Erythroblast (primary cell): ENCODE data around the gene FNBP1L.

Source experiments
- GATA1 ChIP-seq: IDR thresholded peaks from 2 replicates; pipeline ENCODE4 v1.6.1; 2011; ENCODE audit warnings: low read depth, mild to moderate bottlenecking, control low read depth, low read length, moderate library complexity
- POLR2A ChIP-seq: IDR thresholded peaks from 2 replicates; pipeline ENCODE4 v1.6.1; 2011; ENCODE audit warnings: mild to moderate bottlenecking, low read length

DNA sequence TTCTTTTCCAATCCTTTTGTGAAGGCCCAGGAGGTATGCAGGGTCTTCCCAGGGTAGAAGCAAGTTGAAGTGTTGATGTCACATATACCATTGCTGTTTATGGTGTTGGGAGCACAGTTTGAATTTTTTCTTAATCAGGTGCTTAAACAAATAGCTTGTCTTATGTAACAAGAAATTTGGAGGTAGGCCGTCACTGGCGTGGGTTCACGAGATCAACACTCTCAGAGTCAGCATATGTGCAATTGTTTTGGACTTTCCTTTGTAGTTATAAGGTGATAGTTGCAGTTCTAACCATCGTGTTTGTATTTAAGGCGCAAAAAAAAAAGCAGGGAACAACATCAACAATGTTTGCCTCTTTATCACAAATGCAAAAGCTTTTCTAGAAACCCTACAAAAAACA, 13.3 kb downstream of the FNBP1L start:
- TF ChIP-seq POLR2A (no peak), GATA1 (no peak)
